WI38 (cell line): ENCODE measurements around the gene ATG9A.

ENCODE experiments used
- H3K4me3 ChIP-seq: 2 replicates; pipeline ENCODE4 v1.5.1; 2011; ENCODE audit warnings: low read depth, mild to moderate bottlenecking, control low read depth, low read length
- CTCF ChIP-seq: IDR thresholded peaks from 2 replicates; pipeline ENCODE4 v1.5.1; 2012; ENCODE audit warnings: low read depth, mild to moderate bottlenecking, control low read depth, low read length

ATG9A gene

GRCh38 chr2:219213026-219213415 lies 16.4 kb downstream of the ATG9A start:
- no peak overlapping the region for H3K4me3 ChIP-seq
- no peak for TF ChIP-seq CTCF

- no peak for TF ChIP-seq CTCF
- no peak overlapping the region for H3K4me3 ChIP-seq
Observed at GRCh38 chr2:219210886-219211362, 18.5 kb downstream of the ATG9A start.

GRCh38 chr2:219210196-219210885 lies 19.1 kb downstream of the ATG9A start:
- no peak for TF ChIP-seq CTCF
- no peak overlapping the region for H3K4me3 ChIP-seq

- TF ChIP-seq CTCF, result no peak
- H3K4me3 ChIP-seq, result no peak overlapping the region
Observed at GRCh38 chr2:219209236-219210195, 19.9 kb downstream of the ATG9A start.

- TF ChIP-seq CTCF, result no peak
- H3K4me3 ChIP-seq, result peak overlapping the region; percentile 73
Observed at GRCh38 chr2:219207884-219208740, 21.3 kb downstream of the ATG9A start.

- H3K4me3 ChIP-seq, result peak overlapping the region; percentile 73
- TF ChIP-seq CTCF, result no peak
Observed at GRCh38 chr2:219207134-219207883, 22.1 kb downstream of the ATG9A start.
